NCI-H2107 (cell line): ENCODE measurements around the gene BMPER.
"Not testable (repeated sequence)": the region's sequence is repeated elsewhere in the genome, so short reads cannot be mapped to it uniquely, and the experiment has no call there.

ENCODE experiments used
- DNase-seq: peaks from one replicate; lab custom pipeline; 2025; lab: John Stamatoyannopoulos, UW

The BMPER gene

GRCh38 chr7:34137176-34137575 is 231.8 kb downstream of the BMPER start:
- DNase-seq, result no peak

GRCh38 chr7:34138483-34138882 is 233.1 kb downstream of the BMPER start:
- no peak for DNase-seq

- DNase-seq, result no peak
Observed at GRCh38 chr7:34139086-34139485, 233.7 kb downstream of the BMPER start.

GRCh38 chr7:34140066-34140465 is 234.7 kb downstream of the BMPER start:
- no peak for DNase-seq

GRCh38 chr7:34143402-34143801 is 238.1 kb downstream of the BMPER start:
- DNase-seq, result no peak

GRCh38 chr7:34145603-34146002 is 240.3 kb downstream of the BMPER start:
- no peak for DNase-seq

- DNase-seq, result no peak
Observed at GRCh38 chr7:34153656-34154270, 248.4 kb downstream of the BMPER start.

GRCh38 chr7:34155220-34155908 is 250.0 kb downstream of the BMPER start:
- DNase-seq, result no peak

GRCh38 chr7:34156336-34156735 is 251.0 kb downstream of the BMPER start:
- no peak for DNase-seq

- no peak for DNase-seq
Observed at GRCh38 chr7:34157137-34157536, 251.8 kb downstream of the BMPER start.

GRCh38 chr7:34158368-34159153 is 253.2 kb downstream of the BMPER start:
- no peak for DNase-seq

- no peak for DNase-seq
Observed at GRCh38 chr7:34160261-34160752, 255.0 kb downstream of the BMPER start.

GRCh38 chr7:34162027-34162565 is 256.8 kb downstream of the BMPER start:
- DNase-seq, result no peak

- no peak for DNase-seq
Observed at GRCh38 chr7:34162677-34163076, 257.3 kb downstream of the BMPER start.

GRCh38 chr7:34163956-34164355 is 258.6 kb downstream of the BMPER start:
- DNase-seq, result no peak

GRCh38 chr7:34165466-34165865 is 260.1 kb downstream of the BMPER start:
- DNase-seq, result no peak

- DNase-seq, result no peak
Observed at GRCh38 chr7:34165927-34166550, 260.7 kb downstream of the BMPER start.

- DNase-seq, result no peak
Observed at GRCh38 chr7:34168013-34168412, 262.7 kb downstream of the BMPER start.

GRCh38 chr7:34174688-34175616 is 269.6 kb downstream of the BMPER start:
- not testable (repeated sequence) for DNase-seq

GRCh38 chr7:34175837-34176236 is 270.5 kb downstream of the BMPER start:
- DNase-seq, result no peak

- DNase-seq, result no peak
Observed at GRCh38 chr7:34177476-34177875, 272.1 kb downstream of the BMPER start.
